Memory B cell (primary cell): ENCODE results near the gene HMGB4.

Experiments
- ATAC-seq: fragments of 150-1000 bp; cut with Tn5 transposase; 2 replicates; pipeline ENCODE4 v1.10.0; 2021; ENCODE audit warnings: low read depth, mild to moderate bottlenecking, moderate library complexity
- DNase-seq, 2 donors: peaks; one replicate each; pipeline ENCODE4 v3.0.0; 2022; ENCODE audit warnings: low spot score in 2 of 2
- H3K27ac Mint-ChIP-seq: one replicate; pipeline ENCODE4 v1.8.0; 2022; ENCODE audit warnings: mild to moderate bottlenecking, moderate library complexity, mixed read lengths
- H3K27me3 Mint-ChIP-seq: one replicate; pipeline ENCODE4 v1.8.0; 2022; ENCODE audit warnings: mixed read lengths
- H3K36me3 Mint-ChIP-seq: one replicate; pipeline ENCODE4 v1.8.0; 2022; ENCODE audit warnings: mild to moderate bottlenecking, mixed read lengths
- H3K4me1 Mint-ChIP-seq: one replicate; pipeline ENCODE4 v1.8.0; 2022; ENCODE audit warnings: mixed read lengths
- H3K4me3 Mint-ChIP-seq: one replicate; pipeline ENCODE4 v1.8.0; 2022; ENCODE audit warnings: mild to moderate bottlenecking, moderate library complexity, mixed read lengths
- H3K9me3 Mint-ChIP-seq: one replicate; pipeline ENCODE4 v1.8.0; 2022; ENCODE audit warnings: mixed read lengths

HMGB4 gene, protein sequence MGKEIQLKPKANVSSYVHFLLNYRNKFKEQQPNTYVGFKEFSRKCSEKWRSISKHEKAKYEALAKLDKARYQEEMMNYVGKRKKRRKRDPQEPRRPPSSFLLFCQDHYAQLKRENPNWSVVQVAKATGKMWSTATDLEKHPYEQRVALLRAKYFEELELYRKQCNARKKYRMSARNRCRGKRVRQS

DNA sequence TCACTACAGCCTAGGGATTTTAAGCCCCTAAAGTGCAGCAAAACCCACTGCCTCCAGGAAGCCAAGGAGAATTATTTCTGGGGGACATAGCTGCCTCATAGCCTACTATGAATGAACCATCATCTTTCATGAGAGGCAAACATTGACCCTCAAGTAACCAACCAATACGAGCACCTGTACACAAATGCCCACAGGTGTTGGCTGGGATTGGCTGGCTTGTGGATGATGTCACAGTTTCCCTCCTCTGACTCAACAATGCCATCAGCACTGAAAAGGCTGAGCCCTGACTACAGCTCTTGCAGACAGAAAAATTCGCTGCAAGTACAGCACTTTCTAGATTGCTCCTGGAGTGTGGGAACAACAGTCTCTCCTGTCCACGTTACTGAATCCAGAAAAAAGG lies at the start of gene HMGB4:
HMGB4 (plus strand) TSS at position 301 of the 400 bp plus-strand sequence. CDS start 113 bp downstream, outside the sequence.
- H3K27ac Mint-ChIP-seq: no peak within 1 kb of the TSS

DNA sequence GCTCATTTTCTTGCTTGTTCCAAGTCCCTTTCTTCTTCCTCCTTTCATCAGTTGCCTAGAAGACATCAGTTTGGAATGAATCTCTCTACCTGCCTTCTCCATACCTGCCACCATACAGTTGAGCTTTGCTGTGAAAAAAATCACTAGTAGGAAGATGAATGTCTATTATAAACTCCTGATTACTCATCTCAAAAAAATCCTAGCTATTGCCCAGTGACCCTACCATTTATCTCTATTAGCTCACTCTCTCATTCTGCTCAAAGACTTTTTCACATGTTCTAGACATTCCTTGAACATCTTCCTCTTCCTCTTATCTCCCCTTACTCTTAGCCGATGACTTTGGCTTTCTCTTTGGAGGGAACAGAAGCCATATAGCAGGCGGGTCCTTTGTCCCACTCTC lies 49.7 kb upstream of the HMGB4 start:
- no peak for ATAC-seq
- no peak for DNase-seq
- Mint-ChIP-seq H3K27ac (no peak overlapping the region), H3K9me3 (peaks cover 2% of the 10 kb centered on the region), H3K36me3 (no peaks in the 10 kb centered on the region), H3K27me3 (peaks cover 11% of the 10 kb centered on the region), H3K4me3 (no peak overlapping the region), H3K4me1 (no peaks in the 10 kb centered on the region)

More for the DNA sequence above, at the start of gene HMGB4:
- Mint-ChIP-seq H3K4me1 (no peaks in the 10 kb centered on the region), H3K9me3 (peaks cover 1% of the 10 kb centered on the region), H3K27me3 (peaks cover 16% of the 10 kb centered on the region), H3K36me3 (no peaks in the 10 kb centered on the region), H3K4me3 (no peak within 1 kb of the TSS)
- ATAC-seq: no peak
- DNase-seq: no peak

DNA sequence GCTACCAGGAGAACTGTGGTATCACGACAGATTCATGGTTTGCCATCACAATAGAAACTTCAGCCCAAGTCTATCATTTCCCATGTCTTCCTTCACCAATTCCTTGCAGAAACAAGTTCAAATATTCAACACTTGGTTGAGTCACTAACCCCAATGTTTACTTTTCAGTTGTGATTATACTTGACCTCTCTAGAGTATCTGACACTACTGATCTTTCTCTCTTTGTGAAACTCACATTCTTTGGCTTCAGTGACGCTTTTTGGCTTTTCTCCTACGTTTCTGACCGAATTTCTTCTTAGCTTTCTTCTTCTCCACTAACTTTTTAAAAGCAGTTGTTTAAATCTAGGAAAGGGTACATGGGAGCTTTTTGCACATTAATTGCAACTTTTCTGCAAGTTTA lies 48.8 kb upstream of the HMGB4 start:
- Mint-ChIP-seq H3K27me3 (peaks cover 13% of the 10 kb centered on the region), H3K4me1 (no peaks in the 10 kb centered on the region), H3K36me3 (no peaks in the 10 kb centered on the region), H3K9me3 (no peaks in the 10 kb centered on the region), H3K27ac (no peak overlapping the region), H3K4me3 (no peak overlapping the region)
- DNase-seq (no peak), ATAC-seq (no peak)

DNA sequence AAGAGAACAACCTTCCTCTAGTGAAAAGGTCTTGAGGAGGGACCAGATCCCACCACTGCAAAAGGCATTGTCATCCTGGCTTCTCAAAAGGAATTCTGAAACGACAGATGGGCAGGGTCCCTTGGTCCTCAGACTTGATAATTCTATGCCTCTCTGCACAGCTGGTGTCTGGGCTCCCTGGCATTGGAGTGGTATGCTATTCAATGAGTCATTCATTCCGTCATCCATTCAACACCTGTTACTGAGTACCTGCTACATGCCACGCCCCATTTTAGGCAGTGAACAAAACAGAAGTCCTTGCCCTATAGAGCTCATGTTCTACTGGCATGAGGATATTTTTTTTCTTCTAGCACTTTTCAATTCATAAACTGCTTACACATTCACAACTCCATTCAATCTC lies 45.8 kb upstream of the HMGB4 start:
- no peak for ATAC-seq
- no peak for DNase-seq
- no peak overlapping the region for H3K4me3 Mint-ChIP-seq
- no peaks in the 10 kb centered on the region for H3K9me3 Mint-ChIP-seq
- H3K27ac Mint-ChIP-seq: no peak overlapping the region
- H3K36me3 Mint-ChIP-seq: no peaks in the 10 kb centered on the region
- H3K27me3 Mint-ChIP-seq: peaks cover 20% of the 10 kb centered on the region
- no peaks in the 10 kb centered on the region for H3K4me1 Mint-ChIP-seq

DNA sequence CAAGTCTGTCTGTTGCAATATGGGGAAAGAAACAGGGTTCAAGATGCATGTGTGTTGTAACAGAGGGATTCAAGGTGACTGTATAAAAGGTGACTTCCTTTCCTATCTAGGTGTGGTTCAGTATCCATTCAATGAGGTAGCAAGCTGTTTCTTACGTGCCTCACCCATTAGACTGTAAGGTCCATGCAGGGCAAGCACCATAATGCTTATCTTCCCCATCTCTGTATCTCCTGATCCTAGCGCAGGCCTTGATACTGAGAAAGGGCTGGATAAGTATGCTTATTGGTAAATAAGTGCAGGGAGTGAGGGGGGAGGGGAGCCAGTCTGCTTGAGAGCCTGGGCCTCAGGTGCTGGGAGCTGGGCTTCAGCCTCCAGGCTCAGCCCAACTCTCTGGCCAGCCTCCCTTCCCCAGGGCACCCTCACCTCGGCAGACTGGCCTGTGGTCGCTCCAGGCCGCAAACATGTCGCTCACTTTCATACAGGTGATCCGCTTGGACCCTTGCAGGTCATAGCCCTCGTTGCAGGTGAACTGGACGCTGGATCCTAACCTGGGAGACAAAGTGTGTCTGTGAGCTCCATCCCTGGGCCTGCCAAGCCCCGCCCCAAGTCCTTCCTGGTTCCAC lies 44.5 kb upstream of the HMGB4 start:
- no peak overlapping the region for H3K27ac Mint-ChIP-seq
- no peaks in the 10 kb centered on the region for H3K9me3 Mint-ChIP-seq
- no peak for ATAC-seq
- peaks cover 13% of the 10 kb centered on the region for H3K27me3 Mint-ChIP-seq
- no peaks in the 10 kb centered on the region for H3K4me1 Mint-ChIP-seq
- no peak for DNase-seq
- no peak overlapping the region for H3K4me3 Mint-ChIP-seq
- no peaks in the 10 kb centered on the region for H3K36me3 Mint-ChIP-seq

DNA sequence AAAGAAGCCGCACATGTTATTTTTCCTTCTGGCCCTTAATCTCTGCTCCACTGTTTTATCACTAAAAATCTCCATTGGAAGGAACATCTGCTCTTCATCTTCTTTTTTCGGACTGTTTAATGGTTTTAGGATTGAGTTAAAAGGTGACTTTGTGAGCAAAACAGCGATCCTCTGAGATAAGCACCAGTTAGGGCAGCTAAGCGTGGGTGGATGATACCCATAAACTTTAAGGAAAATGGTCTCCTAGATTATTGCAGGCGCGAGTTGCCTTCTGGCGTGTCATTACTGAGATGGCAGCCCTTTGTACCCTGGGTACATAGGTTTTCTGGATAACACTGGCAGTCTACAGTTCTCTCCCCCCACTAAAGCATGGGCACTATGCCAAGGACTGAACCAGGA lies 44.0 kb upstream of the HMGB4 start:
- ATAC-seq: no peak
- H3K27ac Mint-ChIP-seq: no peak overlapping the region
- H3K36me3 Mint-ChIP-seq: no peaks in the 10 kb centered on the region
- no peaks in the 10 kb centered on the region for H3K4me1 Mint-ChIP-seq
- no peak for DNase-seq
- H3K4me3 Mint-ChIP-seq: no peak overlapping the region
- peaks cover 10% of the 10 kb centered on the region for H3K27me3 Mint-ChIP-seq
- no peaks in the 10 kb centered on the region for H3K9me3 Mint-ChIP-seq

DNA sequence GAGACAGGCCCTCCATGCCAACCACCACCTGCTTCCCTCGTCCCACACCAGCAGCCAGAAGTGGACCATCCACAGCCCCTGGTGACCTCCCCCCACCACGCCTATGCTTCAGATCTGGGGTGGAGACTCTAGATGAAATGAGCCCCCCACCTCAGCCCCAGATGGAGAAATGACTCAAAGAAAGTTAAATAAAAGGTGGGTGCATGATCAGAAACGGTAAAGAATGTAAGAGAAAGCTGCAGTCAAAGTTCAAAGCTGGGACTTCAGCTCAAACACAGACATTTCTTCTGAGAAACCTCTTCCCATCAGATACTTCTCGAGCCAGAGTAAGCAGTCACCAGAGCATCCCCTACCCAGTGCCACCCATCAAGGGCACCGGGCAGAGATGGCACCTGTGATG lies 43.1 kb upstream of the HMGB4 start:
- DNase-seq (no peak), ATAC-seq (no peak)
- no peak overlapping the region for H3K27ac Mint-ChIP-seq
- H3K9me3 Mint-ChIP-seq: no peaks in the 10 kb centered on the region
- H3K4me3 Mint-ChIP-seq: no peak overlapping the region
- H3K27me3 Mint-ChIP-seq: peaks cover 13% of the 10 kb centered on the region
- H3K4me1 Mint-ChIP-seq: no peaks in the 10 kb centered on the region
- no peaks in the 10 kb centered on the region for H3K36me3 Mint-ChIP-seq

DNA sequence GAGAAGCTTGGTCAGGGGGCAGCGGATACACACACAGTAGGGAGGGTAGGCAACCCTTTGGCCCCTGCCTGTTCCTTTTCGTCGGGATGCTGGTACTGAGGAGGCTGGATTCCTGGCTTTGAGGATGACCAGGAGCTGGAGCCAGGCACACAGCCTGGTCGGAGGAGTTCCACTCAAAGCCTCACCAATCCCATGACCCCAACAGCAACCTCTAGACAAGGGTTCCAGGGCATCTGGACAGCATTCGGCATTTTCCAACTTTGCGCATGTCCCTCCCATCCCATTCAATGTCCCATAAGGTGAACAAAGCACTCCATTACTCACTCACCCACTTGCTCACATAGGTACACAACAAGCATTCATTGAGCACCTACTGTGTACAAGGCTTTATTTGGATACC lies 42.6 kb upstream of the HMGB4 start:
- H3K27me3 Mint-ChIP-seq: peaks cover 13% of the 10 kb centered on the region

DNA sequence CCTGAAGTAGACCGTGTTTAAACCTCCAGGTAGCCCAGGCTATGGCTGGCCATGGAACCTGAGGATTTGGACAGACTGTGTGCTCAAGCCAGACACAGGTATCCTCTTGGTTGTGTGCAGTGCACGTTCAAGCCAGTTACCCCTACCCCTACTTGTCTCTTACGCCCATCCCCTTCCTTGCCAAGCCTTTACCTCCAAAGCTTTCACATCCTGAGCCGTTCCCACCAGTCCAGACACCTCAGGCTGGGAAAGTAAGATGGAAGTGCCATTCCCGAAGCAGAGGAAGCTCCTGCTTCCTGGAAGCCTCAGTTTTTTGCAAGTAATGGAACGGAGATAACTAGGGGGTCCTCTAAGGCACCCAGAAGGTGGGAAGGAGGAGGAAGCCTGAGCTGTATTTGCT lies 41.5 kb upstream of the HMGB4 start:
- H3K36me3 Mint-ChIP-seq: no peaks in the 10 kb centered on the region
- H3K4me1 Mint-ChIP-seq: no peaks in the 10 kb centered on the region
- DNase-seq: no peak
- no peak for ATAC-seq
- no peaks in the 10 kb centered on the region for H3K9me3 Mint-ChIP-seq
- H3K27me3 Mint-ChIP-seq: peaks cover 20% of the 10 kb centered on the region
- no peak overlapping the region for H3K27ac Mint-ChIP-seq
- H3K4me3 Mint-ChIP-seq: no peak overlapping the region

More for the DNA sequence above, 42.6 kb upstream of the HMGB4 start:
- Mint-ChIP-seq H3K4me3 (no peak overlapping the region), H3K9me3 (no peaks in the 10 kb centered on the region), H3K27ac (no peak overlapping the region), H3K36me3 (no peaks in the 10 kb centered on the region), H3K4me1 (no peaks in the 10 kb centered on the region)
- no peak for ATAC-seq
- DNase-seq: no peak

DNA sequence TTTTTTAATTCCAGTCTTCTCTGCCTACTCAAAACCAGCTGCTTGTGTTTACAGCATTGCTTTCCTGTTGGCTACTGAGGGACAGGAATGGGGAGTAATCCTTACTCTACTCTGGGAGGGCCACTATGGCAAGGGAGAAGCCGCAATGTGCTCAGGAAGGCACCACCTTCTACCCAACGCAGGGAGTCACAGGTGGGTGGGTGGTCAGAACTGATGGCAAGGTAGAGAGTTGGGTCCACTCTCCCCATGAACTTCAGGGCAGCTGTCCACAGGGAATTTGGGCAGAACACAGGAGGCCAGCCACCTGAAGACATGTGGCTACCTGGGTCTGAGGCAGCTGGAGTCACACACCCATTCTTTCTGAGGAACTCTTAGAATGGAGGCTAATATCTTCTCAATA lies 40.5 kb upstream of the HMGB4 start:
- Mint-ChIP-seq H3K4me1 (no peaks in the 10 kb centered on the region), H3K9me3 (no peaks in the 10 kb centered on the region), H3K27me3 (peaks cover 20% of the 10 kb centered on the region), H3K4me3 (no peak overlapping the region), H3K27ac (no peak overlapping the region), H3K36me3 (no peaks in the 10 kb centered on the region)
- no peak for DNase-seq
- no peak for ATAC-seq

DNA sequence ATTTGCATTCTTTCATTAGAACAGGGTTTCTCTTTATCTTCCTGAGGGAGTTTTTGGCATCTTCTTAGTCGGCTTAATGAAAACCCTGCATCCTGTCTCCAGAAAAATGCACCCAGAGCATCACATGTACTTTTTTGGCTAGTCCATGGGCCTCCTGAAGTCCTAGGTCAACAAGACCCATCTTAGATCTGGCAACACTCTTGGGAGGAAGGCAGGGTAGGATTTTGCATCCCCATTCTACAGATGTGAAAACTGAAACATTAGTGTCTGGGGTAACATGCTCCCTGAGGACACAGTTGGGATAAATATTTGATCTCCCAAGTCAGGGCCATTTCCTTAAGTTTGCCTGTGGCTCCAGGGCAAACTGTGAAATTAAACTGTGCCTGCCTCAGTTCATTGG lies 40.0 kb upstream of the HMGB4 start:
- Mint-ChIP-seq H3K4me1 (no peaks in the 10 kb centered on the region), H3K9me3 (no peaks in the 10 kb centered on the region), H3K27me3 (peaks cover 20% of the 10 kb centered on the region), H3K27ac (no peak overlapping the region), H3K4me3 (no peak overlapping the region), H3K36me3 (no peaks in the 10 kb centered on the region)
- ATAC-seq (no peak), DNase-seq (no peak)

DNA sequence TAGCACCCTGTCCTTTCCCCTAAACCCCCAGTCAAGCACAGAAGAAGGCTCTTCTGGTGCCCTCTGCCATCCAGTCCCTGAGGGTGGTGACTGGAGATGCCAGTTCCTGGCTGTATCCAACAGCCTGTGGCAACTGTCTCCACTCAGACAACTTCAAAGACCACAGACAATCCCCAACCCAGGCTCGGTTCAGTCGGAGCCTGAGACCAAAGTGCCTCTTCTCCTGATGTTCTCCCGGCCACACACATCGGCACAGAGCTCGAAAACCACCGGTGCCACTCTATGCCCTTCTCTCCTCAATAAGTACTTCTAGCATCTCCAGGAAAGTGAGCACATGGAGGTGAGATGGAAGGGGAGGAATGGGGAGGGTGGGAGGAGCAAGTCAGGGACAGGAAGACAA lies 39.6 kb upstream of the HMGB4 start:
- Mint-ChIP-seq H3K36me3 (no peaks in the 10 kb centered on the region), H3K27me3 (peaks cover 21% of the 10 kb centered on the region), H3K4me1 (no peaks in the 10 kb centered on the region), H3K4me3 (no peak overlapping the region), H3K9me3 (no peaks in the 10 kb centered on the region), H3K27ac (no peak overlapping the region)
- DNase-seq (no peak), ATAC-seq (no peak)

DNA sequence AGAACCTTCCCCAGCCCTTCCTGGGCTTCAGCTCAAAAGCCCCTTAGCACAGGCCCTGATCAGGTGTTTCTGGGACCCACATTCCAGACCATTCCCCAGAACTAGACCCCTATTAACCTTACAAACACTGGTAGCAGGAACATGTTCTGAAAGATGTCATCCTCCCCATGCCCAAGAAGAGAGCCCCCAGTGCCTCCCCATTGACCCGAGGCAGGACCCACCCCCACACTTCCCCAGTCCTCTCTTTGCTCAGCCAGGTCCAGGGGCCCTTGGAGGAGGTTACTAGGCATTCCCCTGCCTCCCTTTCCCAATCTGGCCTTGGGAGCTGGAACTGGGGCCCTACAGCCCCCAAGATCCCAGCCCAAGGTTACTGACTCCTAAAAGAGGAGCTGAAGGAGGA lies 38.9 kb upstream of the HMGB4 start:
- no peak overlapping the region for H3K27ac Mint-ChIP-seq

DNA sequence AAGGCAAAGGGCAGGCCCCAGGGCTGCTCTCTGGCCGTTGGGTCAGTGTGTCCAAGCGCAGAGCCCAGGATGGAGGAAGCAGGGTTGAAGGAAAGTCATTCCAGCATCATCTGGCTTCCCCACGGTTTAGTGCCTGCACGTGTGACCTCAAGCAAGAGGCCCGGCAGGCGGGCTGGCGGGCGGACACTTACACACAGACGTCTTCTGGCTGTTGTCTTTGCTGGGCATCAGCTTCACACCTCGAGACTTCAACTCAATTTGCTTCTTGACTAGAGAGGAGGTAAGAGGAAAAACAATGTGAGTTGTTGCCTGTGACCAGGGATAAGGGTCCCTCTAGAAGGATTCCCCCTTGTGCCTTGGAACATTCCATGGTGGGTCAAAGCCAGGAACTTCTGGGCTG lies 38.4 kb upstream of the HMGB4 start:
- Mint-ChIP-seq H3K27ac (no peak overlapping the region), H3K36me3 (no peaks in the 10 kb centered on the region), H3K4me1 (no peaks in the 10 kb centered on the region), H3K27me3 (peaks cover 21% of the 10 kb centered on the region), H3K9me3 (no peaks in the 10 kb centered on the region), H3K4me3 (no peak overlapping the region)
- ATAC-seq (no peak), DNase-seq (no peak)

More for the DNA sequence above, 38.9 kb upstream of the HMGB4 start:
- no peak for ATAC-seq
- no peaks in the 10 kb centered on the region for H3K9me3 Mint-ChIP-seq
- H3K36me3 Mint-ChIP-seq: no peaks in the 10 kb centered on the region
- no peaks in the 10 kb centered on the region for H3K4me1 Mint-ChIP-seq
- DNase-seq: no peak
- no peak overlapping the region for H3K4me3 Mint-ChIP-seq
- H3K27me3 Mint-ChIP-seq: peaks cover 21% of the 10 kb centered on the region

DNA sequence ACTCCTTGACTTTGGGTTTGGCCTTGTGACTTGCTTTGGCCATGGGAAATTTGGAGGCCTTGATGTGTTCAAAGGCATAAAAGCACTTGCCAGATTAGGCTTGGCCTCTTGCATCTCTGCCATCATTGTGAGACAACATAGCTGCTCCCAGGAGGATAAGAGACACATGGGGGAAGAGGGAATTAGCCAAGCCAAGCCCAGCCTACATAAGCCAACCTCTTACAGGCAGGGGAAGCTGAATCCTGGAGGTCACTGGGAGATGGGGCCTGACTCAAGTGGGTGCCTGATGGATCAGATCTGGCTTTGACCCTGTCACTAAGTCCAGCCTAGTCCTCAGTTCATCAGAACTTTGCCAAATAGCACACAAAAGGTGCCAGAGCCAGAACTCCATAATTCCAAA lies 37.6 kb upstream of the HMGB4 start:
- no peaks in the 10 kb centered on the region for H3K4me1 Mint-ChIP-seq
- H3K27me3 Mint-ChIP-seq: peaks cover 21% of the 10 kb centered on the region
- ATAC-seq: no peak
- no peak overlapping the region for H3K4me3 Mint-ChIP-seq
- H3K9me3 Mint-ChIP-seq: peaks cover 2% of the 10 kb centered on the region
- H3K36me3 Mint-ChIP-seq: no peaks in the 10 kb centered on the region
- no peak for DNase-seq
- H3K27ac Mint-ChIP-seq: no peak overlapping the region
